Neuronal stem cell (in vitro differentiated cells): ENCODE measurements around the gene STAT2. TPM values are rescaled to one million over a fixed set of nuclear protein-coding genes. Genes with fewer than 3 reads are reported as not detected.

Experiments used
- small RNA-seq: library from polyadenylated mRNA; stranded (forward); fragments of <200 nt; extraction: miRNeasy Mini kit (QIAGEN cat#:217004); gene quantifications from one replicate; pipeline ENCODE3, GENCODE V24; 2013; ENCODE audit not compliant: insufficient read depth

STAT2 gene

Small RNAs within 50 kb of the gene (small RNA-seq; reads per million reads assigned to genes)
- not detected for gene RNU7-40P
